Loucy (cell line): Measurements from ENCODE around the gene NCF4.

Experiments
- CTCF ChIP-seq: fragments of 200-600 bp; sonication (generic); conservative IDR thresholded peaks from 2 replicates; pipeline ENCODE4 v1.5.1; 2014; ENCODE audit warnings: mild to moderate bottlenecking, antibody characterized with exemption, low read length
- EZH2phosphoT487 ChIP-seq: fragments of 200-600 bp; IDR thresholded peaks from 2 replicates; pipeline ENCODE4 v1.6.1; 2018; ENCODE audit warnings: antibody characterized with exemption, mild to moderate bottlenecking, moderate library complexity, borderline replicate concordance

- no peak for TF ChIP-seq CTCF
- TF ChIP-seq EZH2phosphoT487 = no peak
These were observed 22.4 kb upstream of the NCF4 start for GRCh38 chr22:36838119-36839030.
